Stimulated activated CD8-positive, alpha-beta memory T cell treated with anti-CD3 and anti-CD28 coated beads, Interleukin-4, amount 100 ng/mL, for 24 hours (primary cell): ENCODE data around the gene OXCT1.
"Not testable (repeated sequence)": the region's sequence is repeated elsewhere in the genome, so short reads cannot be mapped to it uniquely, and the experiment has no call there.

Experiments used
- DNase-seq: peaks from one replicate; pipeline ENCODE4 v3.0.0-alpha.2; 2020; ENCODE audit warnings: low read depth

Gene OXCT1

DNA sequence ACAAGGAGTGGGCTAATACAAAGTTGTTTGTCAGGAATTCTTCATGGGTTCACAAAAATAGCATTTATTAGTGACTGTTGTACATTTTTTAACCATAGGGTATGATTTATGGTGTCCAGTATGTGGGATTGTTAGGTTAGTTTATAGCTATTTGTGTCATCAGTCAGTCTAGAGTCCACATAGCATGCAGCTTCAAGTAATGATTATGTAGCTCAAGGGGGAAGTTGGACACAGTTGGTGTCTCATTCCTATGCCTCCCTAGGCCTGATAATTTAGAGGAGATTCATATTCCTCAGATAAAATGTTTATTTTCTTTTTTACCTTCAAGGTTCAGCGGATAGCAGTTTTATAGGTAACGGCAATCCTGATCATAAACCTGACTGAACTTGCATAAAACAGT is 153.8 kb downstream of the OXCT1 start:
- no peak for DNase-seq

DNA sequence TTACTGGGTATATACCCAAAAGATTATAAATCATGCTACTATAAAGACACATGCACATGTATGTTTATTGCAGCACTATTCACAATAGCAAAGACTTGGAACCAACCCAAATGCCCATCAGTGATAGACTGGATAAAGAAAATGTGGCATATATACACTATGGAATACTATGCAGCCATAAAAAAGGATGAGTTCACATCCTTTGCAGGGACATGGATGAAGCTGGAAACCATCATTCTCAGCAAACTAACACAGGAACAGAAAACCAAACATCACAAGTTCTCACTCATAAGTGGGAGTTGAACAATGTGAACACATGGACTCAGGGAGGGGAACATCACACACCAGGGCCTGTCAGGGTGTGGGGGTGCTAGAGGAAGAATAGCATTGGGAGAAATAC is 155.8 kb downstream of the OXCT1 start:
- DNase-seq = not testable (repeated sequence)

DNA sequence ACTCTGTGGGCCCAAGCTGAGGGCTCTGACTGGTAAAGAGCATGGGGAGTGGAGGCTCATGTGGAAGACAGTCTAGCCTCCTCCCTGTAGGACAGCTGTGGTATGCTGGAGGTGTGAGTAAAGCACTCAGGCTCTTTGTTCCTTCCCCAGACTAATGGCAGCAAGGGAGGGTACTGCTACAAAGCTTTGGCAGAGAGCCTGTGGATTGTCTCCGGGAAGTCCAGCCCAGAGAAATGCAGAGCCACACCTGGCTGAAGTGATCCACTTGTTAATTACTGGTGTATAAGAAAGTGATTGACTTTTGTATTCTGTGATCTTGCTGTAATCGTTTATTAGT is 161.7 kb downstream of the OXCT1 start:
- DNase-seq = no peak

DNA sequence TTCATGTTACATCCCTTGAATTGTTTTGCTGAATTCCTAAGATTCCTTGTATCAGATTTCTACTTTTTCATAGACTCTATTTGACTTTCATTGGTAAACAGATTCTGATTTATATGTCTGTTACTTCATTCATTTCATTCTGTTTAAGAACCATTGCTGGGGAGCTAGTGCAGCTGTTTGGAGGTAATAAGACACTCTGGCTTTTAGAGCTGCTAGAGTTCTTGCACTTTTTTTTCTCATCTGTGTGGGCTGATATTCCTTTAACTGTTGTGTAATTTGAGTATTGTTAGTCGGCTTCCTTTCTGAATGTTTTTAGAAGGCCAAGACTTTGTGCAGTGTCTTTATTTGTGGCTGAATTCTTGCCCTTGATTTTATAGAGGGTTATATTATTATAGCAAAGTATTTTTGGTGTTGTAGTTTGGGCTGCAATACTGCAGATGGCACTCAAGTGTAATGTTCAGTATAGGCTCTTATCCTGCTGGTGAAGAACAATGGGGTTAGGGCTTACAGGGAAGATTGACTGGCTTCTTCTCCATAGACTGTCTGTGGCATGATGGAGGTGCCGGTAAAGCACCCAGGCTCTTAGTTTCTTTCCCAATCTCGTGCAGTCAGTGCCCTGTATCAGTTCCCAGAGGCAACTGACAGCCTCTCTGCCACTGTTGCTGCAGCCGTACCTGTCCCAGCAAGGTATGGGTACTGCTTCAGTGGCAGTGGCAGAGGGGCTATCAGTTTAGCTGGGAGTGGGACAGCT is 162.2 kb downstream of the OXCT1 start:
- DNase-seq = no peak

DNA sequence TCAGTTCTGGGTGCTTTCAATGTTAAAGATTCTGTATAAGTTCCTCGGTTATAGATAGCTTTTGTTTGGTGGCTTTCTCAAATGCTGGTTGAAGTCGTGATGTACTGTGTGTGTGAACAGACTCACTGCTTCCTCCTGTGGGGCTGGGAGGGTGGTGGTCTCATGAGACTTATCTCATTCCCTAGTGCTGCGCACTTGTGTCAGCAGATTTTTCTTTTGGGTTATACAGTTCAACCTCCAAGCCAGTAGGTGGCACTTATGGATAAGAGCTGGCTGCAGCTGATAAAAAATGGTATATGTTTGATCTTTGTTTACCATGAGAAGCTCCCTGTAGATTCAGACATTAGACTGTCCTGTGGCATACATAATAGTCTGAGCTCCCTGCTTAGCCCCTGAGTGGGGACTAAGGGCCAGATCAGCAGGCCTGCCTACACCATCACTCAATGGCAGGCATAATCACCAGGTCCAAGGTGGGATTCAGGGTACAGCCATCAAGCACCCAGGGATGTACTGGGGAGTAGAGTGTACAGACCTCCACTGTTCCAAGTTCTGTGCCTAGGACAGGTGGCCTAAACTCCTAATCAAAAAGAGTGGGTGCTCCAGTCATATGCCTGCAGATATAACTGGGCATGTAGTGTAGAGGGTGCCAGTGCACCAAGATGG is 174.2 kb downstream of the OXCT1 start:
- DNase-seq = no peak

DNA sequence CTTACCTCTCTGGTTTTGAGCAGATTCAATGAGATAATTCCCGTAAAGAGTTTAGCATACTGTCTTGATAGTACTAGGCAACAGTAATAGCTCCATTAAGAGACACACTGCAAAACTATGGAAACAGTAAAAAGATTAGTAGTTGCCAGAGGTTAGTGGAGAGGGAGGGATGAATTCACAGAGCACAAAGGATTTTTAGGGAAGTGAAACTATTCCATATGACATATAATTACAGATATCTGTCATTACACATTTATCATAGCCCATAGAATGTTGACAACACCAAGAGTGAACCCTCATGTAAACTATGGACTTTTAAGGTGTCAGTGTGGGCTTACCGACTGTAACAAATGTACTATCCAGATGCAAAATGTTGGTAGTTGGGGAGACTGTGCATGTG is 183.5 kb downstream of the OXCT1 start:
- no peak for DNase-seq

DNA sequence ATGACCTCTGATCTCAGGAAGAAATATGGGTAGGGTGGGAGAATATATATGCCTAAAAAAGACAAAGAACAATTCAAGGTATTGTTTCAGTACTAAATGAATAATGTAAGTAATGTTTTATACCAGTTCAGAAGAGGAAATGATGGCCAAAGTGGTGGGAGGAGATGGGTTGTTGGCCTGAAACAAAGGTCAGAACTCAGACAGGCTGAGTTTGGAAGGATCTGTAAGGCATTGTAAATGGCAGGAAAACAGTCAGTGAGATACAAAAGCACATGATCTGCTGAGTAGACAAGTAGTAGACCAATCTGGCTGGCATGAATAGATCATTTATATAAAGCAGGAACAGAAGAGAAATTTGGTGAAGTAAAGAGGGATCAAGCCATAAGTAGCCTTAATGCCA is 184.0 kb downstream of the OXCT1 start:
- DNase-seq = no peak

DNA sequence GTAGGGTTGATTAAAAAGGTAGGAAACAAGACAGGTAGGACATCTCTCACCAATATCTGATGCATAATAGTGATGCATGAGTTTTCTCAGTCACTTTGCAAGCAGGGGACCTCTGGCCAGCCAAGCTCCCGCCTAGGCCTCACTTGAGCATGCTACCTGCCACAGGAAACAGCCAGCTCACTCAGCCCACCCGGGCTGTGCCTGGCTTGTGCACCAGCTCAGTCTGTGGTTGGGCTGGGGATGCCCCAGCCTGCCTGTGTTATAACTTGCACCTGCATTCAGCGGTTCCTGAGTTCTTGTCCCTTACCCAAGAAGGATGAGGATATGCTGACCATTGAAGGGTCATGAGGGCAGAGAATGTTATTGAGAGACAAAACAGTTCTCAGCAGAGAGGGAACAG is 187.0 kb downstream of the OXCT1 start:
- DNase-seq = no peak

DNA sequence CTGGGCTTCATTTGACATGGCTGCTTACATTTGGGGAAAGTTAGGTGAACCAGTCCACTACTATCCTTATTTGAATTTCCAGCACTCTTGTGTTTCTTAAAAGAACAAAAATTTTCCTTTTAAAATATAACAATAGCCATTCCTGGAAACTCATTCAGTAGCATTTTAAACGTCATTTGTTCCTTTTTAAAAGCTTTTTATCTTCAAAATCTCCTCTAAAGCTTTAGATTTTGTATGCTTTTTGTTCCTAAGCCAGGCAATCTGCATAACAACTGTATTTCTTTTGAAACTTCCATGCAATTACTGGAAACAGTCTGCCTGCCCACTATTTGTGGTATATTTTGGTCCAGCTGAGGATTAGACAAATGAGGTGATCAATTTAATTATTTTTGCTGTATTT is 187.6 kb downstream of the OXCT1 start:
- DNase-seq = no peak

DNA sequence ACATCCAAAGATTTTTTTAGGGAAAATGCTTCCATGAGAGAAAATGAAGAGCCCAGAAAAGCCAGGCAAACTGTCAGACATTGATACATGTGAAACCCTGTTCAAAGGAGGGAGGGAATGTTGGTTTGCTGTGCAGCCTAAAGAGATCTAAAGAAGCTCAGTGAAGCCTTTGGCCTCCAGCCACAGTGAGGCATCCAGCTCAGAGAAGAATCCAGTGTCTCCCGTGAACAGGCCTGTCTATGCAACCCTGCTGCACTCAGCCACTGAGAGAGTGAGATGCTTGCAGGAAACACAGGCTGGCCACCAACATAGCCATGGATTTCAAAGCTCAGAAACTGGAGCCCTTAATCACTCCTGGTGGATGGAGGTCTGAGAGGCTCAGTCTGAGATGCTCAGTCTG is 188.4 kb downstream of the OXCT1 start:
- no peak for DNase-seq
